HAP-1 (cell line): ENCODE results near the gene FHIT.
A peak's percentile ranks its signal among the peaks of the same experiment; 100 is the strongest.

ENCODE experiments used
- DNase-seq, 2 experiments: peaks; one replicate each; pipeline ENCODE4 v3.0.0-alpha.2; 2016 to 2020; ENCODE audit warnings: low spot score in 2 of 2
- H3K27me3 ChIP-seq: fragments of 250-450 bp; sonication (Bioruptor Pico); 2 replicates; pipeline ENCODE4 v1.5.1; 2020; ENCODE audit warnings: low read depth, mild to moderate bottlenecking, moderate library complexity
- H3K36me3 ChIP-seq: fragments of 250-450 bp; sonication (Bioruptor Pico); replicated peaks from 2 replicates; pipeline ENCODE4 v1.5.1; 2020; ENCODE audit warnings: mild to moderate bottlenecking
- H3K4me1 ChIP-seq: fragments of 250-450 bp; sonication (Bioruptor Pico); 2 replicates; pipeline ENCODE4 v1.5.1; 2020; ENCODE audit warnings: mild to moderate bottlenecking
- H3K4me3 ChIP-seq: fragments of 250-450 bp; sonication (Bioruptor Pico); 2 replicates; pipeline ENCODE4 v1.5.1; 2020; ENCODE audit warnings: mild to moderate bottlenecking, moderate library complexity
- H3K9me3 ChIP-seq: fragments of 250-450 bp; sonication (Bioruptor Pico); 2 replicates; pipeline ENCODE4 v1.5.1; 2020; ENCODE audit warnings: mild to moderate bottlenecking, moderate library complexity
- in situ Hi-C: fragments of 300-500 bp; cut with MboI; formaldehyde crosslinking; loops from 3 replicates; pipeline ENCODE4 v1.14.3; 2020; ENCODE audit warnings: low sequenced_read_pairs, inconsistent platforms, mixed read lengths

FHIT gene

DNA sequence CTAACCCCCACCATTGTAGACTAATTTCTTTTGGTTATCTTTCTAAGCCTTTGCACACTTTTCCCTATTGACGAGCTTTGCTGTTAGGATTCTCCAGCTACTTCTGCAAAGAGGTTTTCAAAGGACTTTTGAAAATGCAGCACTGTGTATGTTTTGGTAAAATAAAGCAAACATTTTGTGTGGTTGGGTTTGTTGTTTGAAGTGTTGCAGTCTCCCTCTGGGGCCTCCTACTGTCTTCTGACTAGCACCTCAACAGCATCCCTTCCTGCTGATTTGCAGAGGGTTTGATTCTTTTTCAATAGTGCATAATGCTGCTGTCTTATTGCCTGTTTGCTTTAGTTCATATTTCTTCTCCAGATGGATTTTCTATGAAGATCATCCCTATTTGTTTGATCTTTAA lies 1426.4 kb downstream of the FHIT start:
- in situ Hi-C loops = no loop called here
- Histone ChIP-seq H3K27me3 (no peaks in the 10 kb centered on the region), H3K4me3 (no peak overlapping the region), H3K4me1 (no peaks in the 10 kb centered on the region), H3K9me3 (no peaks in the 10 kb centered on the region), H3K36me3 (no peaks in the 10 kb centered on the region)
- no peak for DNase-seq

DNA sequence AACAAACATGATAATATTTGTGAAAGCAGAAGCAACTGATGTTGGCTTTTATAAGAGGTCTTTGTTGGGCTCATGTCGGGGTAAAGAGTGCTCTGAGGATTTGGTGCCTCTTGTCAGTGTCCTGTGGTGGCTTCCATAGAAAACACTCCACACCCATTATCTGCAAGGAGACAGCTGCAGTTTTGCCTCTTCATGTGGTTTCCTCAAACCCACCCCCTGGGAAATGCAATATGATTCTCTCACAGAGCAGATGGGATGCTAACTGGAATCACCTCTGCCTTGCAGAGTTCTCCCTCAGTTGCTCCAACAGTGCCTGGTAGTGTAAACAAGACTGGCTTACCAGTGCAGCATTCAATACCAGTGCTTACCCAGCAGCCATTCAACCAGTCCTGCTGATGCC lies 1430.0 kb downstream of the FHIT start:
- in situ Hi-C loops = no loop called here
- Histone ChIP-seq H3K36me3 (no peaks in the 10 kb centered on the region), H3K4me3 (no peak overlapping the region), H3K27me3 (no peaks in the 10 kb centered on the region), H3K9me3 (no peaks in the 10 kb centered on the region), H3K4me1 (no peaks in the 10 kb centered on the region; the same call in 1 of the 2 replicates)
- DNase-seq = no peak

DNA sequence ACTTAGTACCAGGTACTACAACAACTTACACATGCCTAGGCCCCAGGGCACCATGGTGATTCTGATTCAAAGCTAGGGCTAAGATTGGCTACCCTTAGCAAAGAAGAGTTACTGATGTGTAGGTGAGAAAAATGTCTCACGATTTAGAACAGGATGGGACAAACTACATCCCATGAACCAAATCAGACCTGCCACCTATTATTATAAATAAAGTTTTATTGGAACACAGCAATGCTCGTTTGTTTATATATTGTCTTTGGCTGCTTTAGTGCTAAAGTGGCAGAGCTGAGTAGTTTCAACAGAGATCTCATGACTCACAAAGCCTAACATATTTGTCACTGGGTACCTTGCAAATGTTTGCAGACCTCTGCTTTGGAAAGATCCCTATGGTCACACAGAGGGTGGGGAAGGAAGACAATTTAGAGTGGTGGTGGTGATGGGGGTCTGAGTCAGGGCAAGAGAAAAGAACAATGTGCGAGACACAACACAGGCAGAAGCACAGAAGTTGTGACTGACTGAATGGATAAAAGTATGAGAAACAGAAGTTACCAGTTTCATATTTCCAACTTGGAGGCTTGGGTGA lies 1430.8 kb downstream of the FHIT start:
- in situ Hi-C loops = no loop called here
- no peaks in the 10 kb centered on the region for H3K27me3 ChIP-seq
- no peaks in the 10 kb centered on the region for H3K9me3 ChIP-seq
- no peak for DNase-seq
- H3K36me3 ChIP-seq = no peaks in the 10 kb centered on the region
- no peak overlapping the region for H3K4me3 ChIP-seq
- no peaks in the 10 kb centered on the region; the same call in 1 of the 2 replicates for H3K4me1 ChIP-seq

DNA sequence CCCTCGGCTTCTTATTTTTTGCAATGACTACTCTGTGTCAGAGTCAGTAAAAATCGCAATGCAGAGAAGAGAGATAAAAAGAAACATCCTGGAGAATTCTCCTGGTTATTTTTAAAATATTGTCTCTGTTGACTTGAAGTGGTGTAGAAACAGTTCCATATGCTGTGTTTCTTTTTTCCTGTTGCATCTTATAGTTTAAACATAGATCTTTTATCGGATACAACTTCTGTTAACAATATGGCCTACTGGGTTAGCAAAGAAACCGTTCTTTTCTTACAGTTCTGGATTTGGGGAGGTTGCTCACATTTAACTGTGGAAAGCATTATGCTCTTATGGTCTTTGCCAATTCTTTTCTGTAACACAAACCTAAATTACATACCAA lies 1432.3 kb downstream of the FHIT start:
- no peaks in the 10 kb centered on the region for H3K27me3 ChIP-seq
- H3K4me3 ChIP-seq = no peak overlapping the region
- in situ Hi-C loops = no loop called here
- H3K4me1 ChIP-seq = no peaks in the 10 kb centered on the region; the same call in 1 of the 2 replicates
- no peak for DNase-seq
- H3K36me3 ChIP-seq = no peaks in the 10 kb centered on the region
- no peaks in the 10 kb centered on the region for H3K9me3 ChIP-seq

DNA sequence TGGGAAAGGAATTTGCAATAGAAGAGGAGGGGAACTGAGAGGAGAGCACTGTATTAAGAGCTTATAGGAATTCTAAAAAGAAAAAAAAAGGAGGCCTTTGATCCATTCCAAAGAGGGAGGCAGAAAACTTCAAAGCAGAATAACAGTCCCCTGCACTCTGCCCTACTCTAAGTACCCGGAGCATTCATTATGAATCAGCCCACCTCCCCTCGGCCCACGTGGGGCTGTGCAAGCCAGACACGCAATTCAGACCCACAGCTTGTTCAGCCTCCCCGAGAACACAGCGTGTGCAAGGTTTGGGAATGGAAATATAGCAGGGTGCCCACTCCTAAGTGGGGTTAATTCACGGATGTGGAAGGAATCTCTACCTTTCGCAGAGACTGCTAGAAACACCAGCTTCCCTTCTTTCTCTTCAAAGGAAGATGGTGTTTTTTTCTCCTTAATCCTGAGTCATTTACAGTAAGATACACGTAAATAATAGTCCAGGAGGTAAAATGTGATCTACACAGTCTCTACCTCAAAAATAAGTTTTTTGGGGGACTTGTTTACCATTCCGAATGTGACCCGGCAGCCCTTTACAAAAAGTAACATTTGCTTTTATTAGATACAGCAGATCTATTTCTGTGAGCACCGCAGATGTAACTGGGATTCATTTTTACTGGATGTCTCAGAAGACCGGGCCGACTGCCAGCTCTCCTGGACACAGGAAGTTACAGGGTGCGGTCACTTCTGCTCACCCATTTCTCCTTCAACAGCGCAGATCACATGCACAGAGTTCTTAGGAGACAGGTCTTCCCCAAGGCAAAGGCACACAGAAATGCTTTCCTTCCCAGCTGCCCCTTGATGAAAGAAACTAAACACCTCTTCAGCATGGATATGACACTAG lies 1433.0 kb downstream of the FHIT start:
- peak in 1 of 2 experiments; percentile 10 for DNase-seq
- H3K4me3 ChIP-seq = no peak overlapping the region
- H3K9me3 ChIP-seq = no peaks in the 10 kb centered on the region
- H3K27me3 ChIP-seq = no peaks in the 10 kb centered on the region
- in situ Hi-C loops = no loop called here
- H3K36me3 ChIP-seq = no peaks in the 10 kb centered on the region
- H3K4me1 ChIP-seq = no peaks in the 10 kb centered on the region; the same call in 1 of the 2 replicates

DNA sequence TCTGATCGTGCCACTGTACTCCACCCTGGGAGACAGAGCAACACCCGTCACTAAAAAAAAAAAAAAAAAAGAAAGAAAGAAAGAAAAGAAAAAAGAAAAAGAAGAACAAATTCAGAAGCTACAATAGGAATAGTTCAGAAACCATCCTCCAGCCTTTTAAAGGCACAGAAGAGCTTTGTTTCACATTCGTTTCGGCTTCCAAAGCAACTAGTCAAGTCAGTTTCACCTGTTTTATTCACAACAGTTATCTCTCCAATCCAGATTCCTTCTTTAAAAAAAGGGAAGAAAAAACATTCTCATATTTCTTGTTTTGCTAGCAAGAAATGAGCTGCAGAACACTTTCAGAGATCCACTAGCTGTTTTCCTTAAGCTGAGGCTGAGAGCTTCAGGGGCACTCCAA lies 1433.7 kb downstream of the FHIT start:
- Histone ChIP-seq H3K9me3 (no peaks in the 10 kb centered on the region), H3K27me3 (no peaks in the 10 kb centered on the region), H3K4me1 (peaks cover 5% of the 10 kb centered on the region), H3K4me3 (no peak overlapping the region), H3K36me3 (no peaks in the 10 kb centered on the region)
- no peak for DNase-seq
- in situ Hi-C loops = no loop called here

DNA sequence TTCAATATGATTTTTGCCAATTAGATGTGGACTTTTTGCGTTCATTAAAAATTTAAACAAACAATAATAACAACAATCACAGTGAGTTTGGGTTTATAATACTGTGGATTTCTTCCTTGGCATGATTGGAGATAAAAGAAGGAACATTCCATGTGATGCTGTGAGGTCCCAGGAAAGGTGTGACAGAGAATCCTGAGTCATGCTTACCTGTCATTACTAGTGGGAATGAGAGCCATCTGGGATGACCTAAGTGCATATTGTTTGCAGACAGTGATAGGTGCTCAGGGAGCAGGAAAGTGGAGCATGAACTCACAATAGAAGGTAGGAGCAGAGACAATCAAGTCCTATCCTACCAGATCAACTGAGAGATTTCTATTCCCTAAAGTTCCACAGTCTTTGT lies 1434.9 kb downstream of the FHIT start:
- in situ Hi-C loops = no loop called here
- no peak for DNase-seq
- Histone ChIP-seq H3K27me3 (no peaks in the 10 kb centered on the region), H3K4me1 (peaks cover 7% of the 10 kb centered on the region), H3K36me3 (no peaks in the 10 kb centered on the region), H3K4me3 (no peak overlapping the region), H3K9me3 (no peaks in the 10 kb centered on the region)

DNA sequence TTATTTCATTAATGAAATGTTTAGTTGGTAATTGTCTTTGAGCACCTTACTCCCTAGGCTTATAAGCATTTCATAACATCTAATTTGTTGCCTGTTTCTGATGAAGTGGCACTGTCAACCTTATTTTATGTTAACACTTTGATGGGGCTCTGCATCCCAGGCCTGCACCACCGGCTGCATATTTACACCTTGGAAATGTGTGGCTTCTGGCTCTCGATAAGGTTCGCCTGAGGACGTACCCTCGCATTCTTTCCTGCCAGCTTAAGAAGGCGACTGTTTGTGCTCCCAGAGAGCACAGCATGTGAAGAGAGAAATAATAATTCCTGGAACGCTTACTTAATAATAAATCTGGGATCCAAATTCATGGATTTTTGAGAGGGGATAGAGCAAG lies 1438.1 kb downstream of the FHIT start:
- in situ Hi-C loops = no loop called here
- no peak overlapping the region for H3K4me3 ChIP-seq
- peak in 1 of 2 experiments; percentile 12 for DNase-seq
- H3K9me3 ChIP-seq = no peaks in the 10 kb centered on the region
- peaks cover 7% of the 10 kb centered on the region for H3K4me1 ChIP-seq
- no peaks in the 10 kb centered on the region for H3K36me3 ChIP-seq
- H3K27me3 ChIP-seq = no peaks in the 10 kb centered on the region

DNA sequence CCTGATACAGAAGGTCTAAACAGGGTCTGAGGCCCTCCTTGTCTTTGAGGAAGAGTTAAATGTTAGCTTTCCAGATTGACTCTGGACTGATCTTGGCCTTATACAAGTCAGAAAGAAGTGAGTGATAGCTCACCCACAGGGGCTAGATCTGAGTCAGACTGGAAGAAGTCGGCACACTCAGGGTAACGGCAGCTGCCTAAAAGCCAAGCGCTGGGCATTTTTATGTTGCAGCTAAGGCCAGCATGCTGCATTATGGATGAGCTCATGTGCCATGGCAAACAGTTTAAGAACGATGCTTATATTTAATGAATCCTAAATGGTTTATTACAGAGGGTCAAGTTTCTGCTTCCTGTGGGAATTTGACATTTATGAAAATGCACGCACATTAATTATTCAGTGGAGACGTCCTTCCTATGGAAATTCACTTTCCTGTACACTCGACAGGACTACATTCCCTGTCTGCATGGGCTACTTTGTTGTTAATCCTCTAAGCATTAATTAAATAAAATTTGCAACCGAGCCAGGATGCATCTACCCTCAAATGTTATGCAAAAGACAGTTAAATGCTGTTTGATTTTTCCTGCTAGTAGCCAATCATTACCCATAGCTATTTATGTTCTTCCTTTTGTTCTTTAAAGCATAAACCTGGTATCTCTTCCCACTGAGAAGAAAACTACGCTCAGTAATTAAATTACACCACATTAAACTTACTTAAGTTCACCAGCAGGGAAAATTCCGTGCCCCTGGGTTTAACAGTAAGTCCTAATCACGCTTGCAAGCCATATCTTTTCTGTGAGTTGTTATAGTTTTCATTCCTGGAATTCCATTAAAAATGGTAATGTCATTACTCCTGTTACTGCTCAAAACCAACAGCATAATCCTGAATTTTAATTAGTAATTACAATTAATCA lies 1438.8 kb downstream of the FHIT start:
- Histone ChIP-seq H3K4me1 (peaks cover 7% of the 10 kb centered on the region), H3K27me3 (no peaks in the 10 kb centered on the region), H3K4me3 (no peak overlapping the region), H3K36me3 (no peaks in the 10 kb centered on the region), H3K9me3 (no peaks in the 10 kb centered on the region)
- in situ Hi-C loops = no loop called here
- no peak for DNase-seq

DNA sequence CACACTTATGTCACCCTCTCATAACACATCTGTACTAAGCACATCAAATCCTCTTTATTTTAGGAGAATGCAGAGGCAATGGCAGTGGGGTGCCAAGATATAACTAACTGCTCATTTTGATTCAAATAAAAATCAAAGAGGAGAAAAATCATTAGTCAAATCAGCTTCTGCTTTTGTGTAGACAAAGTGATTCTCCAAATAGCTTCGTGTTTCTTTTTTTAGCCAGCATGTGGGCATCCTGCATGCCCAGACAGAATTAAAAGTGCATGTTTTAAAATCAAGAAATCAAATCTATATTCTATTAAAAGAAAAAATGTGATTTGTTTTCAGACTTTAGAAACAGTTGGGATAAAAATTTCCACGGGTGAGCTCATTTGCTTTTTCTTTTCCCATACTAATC lies 1440.1 kb downstream of the FHIT start:
- no peak for DNase-seq
- no peaks in the 10 kb centered on the region for H3K9me3 ChIP-seq
- no peaks in the 10 kb centered on the region for H3K27me3 ChIP-seq
- peaks cover 7% of the 10 kb centered on the region for H3K4me1 ChIP-seq
- in situ Hi-C loops = no loop called here
- no peak overlapping the region for H3K4me3 ChIP-seq
- H3K36me3 ChIP-seq = no peaks in the 10 kb centered on the region

DNA sequence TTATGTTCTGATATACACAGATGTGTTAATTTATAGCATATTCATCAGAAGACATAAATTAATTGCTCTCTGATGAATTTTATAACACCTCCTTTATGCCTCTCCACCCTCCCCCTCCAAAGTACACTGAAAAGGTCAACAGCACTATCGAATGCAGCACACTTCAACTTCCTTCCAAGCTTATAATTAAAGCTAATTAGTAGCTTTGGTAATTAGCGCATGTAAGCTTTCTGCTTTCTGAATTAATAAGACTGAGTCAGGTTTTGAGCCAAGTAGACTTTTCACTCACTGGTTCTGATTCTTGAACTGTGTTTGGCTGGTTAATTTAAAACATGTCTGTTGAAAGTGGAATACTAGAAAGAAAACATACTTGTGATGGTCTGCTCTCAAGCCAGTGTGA lies 1440.6 kb downstream of the FHIT start:
- Histone ChIP-seq H3K4me3 (no peak overlapping the region), H3K27me3 (no peaks in the 10 kb centered on the region), H3K9me3 (no peaks in the 10 kb centered on the region), H3K36me3 (no peaks in the 10 kb centered on the region), H3K4me1 (peaks cover 7% of the 10 kb centered on the region)
- in situ Hi-C loops = no loop called here
- DNase-seq = no peak

DNA sequence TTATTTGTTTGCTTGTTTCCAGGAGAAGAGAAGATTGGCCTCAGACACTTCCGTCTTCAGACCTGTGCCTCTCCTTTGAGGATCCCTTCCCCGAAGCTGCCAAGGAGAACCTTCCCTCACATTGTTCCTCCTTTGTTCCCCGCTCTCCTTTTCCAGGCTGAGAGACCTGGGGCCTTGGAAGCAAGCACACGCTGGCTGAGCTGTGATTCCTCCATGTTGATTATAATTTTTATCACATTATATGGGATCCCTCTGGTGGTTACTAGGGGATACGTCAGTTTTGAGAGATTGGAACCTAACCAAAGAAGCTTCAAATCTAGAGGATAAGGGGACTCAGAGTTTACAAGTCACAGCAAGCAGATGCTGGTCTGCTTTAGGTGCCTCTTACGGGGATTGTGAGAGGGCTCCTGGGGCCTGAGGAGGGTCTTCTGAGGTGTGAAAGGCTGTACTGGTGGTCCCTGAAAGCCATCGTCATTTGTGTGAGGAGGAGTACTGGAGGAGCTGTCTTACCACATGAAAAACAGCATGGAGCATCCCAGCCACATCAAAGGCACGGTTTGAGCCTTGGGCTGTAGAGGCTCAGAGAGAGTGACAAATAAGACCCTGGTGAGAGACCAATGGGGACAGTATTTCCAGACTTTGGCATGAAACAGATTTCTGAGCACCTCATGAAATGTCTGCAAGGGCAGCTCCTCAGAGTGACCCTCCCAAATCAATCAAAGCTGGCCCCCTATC lies 1441.4 kb downstream of the FHIT start:
- H3K4me3 ChIP-seq = no peak overlapping the region
- in situ Hi-C loops = no loop called here
- H3K4me1 ChIP-seq = peaks cover 7% of the 10 kb centered on the region
- DNase-seq = peak; percentile 11 to 43
- H3K27me3 ChIP-seq = no peaks in the 10 kb centered on the region
- H3K36me3 ChIP-seq = no peaks in the 10 kb centered on the region
- H3K9me3 ChIP-seq = no peaks in the 10 kb centered on the region

DNA sequence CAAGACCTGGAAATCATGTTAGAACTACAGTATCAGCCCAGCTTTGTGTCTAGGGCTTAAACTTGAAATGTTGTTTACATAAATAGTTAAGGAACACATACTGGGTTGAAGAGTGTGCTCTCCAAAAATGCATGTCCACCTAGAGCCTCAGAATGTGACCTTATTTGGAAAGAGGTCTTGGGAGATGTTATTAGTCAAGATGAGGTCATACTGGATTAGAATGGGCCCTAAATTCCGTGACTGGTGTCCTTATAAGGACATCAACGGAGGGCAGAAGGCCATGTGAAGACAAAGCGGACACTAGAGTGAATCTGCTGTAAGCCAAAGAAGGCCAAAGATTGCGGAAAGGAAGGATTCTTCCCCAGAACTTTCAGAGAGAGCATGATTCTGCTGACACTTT lies 1442.2 kb downstream of the FHIT start:
- no peaks in the 10 kb centered on the region for H3K36me3 ChIP-seq
- in situ Hi-C loops = no loop called here
- no peaks in the 10 kb centered on the region for H3K27me3 ChIP-seq
- no peak for DNase-seq
- no peak overlapping the region for H3K4me3 ChIP-seq
- no peaks in the 10 kb centered on the region for H3K9me3 ChIP-seq
- H3K4me1 ChIP-seq = peaks cover 7% of the 10 kb centered on the region
